Choroid plexus epithelial cell (primary cell): ENCODE measurements around the gene NPTXR.

Experiments used
- DNase-seq: peaks from one replicate; pipeline ENCODE4 v3.0.0-alpha.2; 2010; ENCODE audit warnings: low read depth
- H3K4me3 ChIP-seq: 2 replicates; pipeline ENCODE4 v1.5.1; 2011; ENCODE audit warnings: low read depth, mild to moderate bottlenecking, control low read depth, low read length, moderate library complexity
- TF ChIP-seq, protein P1 (sequence below): conservative IDR thresholded peaks from 2 replicates; pipeline ENCODE4 v1.5.1; 2011; ENCODE audit warnings: low read depth, mild to moderate bottlenecking, control low read depth, inconsistent platforms, low read length, moderate library complexity

Gene NPTXR

DNA sequence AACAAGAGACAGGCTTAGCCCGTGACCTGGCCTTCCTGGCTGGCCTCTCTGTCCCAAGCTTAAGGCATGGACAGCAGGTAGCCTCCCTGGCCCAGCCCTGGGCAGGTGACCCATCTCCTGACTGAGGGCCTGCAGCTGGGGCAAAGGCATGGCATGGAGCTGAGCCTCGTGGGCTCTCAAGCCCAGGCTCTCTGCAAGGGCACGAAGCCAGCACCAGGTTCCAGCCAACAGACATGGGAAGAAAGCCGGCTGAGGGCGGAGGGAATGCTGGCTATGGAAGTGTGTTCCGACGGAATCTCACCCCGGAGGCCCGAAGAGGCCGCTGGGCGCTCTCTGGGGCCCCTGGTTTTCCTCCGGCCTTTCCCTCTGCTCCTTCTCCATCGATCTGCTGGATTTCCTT lies 62.8 kb downstream of the NPTXR start:
- TF ChIP-seq, protein P1, sequence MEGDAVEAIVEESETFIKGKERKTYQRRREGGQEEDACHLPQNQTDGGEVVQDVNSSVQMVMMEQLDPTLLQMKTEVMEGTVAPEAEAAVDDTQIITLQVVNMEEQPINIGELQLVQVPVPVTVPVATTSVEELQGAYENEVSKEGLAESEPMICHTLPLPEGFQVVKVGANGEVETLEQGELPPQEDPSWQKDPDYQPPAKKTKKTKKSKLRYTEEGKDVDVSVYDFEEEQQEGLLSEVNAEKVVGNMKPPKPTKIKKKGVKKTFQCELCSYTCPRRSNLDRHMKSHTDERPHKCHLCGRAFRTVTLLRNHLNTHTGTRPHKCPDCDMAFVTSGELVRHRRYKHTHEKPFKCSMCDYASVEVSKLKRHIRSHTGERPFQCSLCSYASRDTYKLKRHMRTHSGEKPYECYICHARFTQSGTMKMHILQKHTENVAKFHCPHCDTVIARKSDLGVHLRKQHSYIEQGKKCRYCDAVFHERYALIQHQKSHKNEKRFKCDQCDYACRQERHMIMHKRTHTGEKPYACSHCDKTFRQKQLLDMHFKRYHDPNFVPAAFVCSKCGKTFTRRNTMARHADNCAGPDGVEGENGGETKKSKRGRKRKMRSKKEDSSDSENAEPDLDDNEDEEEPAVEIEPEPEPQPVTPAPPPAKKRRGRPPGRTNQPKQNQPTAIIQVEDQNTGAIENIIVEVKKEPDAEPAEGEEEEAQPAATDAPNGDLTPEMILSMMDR = no peak

DNA sequence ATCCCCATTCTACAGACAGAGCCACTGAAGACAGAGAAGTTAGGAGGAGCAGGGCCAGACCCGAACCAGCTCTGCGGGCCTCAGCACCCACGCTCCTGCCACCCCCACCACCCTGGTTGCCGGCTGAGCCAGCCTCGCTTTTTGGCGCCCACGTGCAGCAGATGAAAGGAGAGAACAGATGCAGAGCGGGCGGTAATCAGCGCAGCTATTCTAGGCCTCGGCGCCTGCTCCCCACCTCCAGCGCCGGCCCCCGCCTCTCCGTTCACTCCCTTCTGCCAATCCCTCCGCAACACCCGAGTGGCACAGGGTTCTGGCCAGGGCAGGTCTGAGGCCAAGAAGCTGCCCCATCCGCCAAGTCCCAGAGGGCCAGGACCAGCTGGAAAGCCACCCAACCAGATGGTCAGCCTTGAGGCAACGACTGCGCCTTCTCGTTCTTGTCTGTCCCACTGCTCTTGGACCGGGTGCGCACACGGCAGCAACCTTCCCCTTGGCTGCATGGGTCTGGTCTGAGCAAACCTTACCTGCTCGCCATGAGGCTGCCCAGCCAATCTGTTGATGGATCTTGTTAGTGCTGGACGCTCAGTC lies 66.6 kb downstream of the NPTXR start:
- no peak for DNase-seq
- TF ChIP-seq, protein P1 = no peak
- H3K4me3 ChIP-seq = no peak overlapping the region

More for the DNA sequence above, 62.8 kb downstream of the NPTXR start:
- H3K4me3 ChIP-seq = no peak overlapping the region
- no peak for DNase-seq

DNA sequence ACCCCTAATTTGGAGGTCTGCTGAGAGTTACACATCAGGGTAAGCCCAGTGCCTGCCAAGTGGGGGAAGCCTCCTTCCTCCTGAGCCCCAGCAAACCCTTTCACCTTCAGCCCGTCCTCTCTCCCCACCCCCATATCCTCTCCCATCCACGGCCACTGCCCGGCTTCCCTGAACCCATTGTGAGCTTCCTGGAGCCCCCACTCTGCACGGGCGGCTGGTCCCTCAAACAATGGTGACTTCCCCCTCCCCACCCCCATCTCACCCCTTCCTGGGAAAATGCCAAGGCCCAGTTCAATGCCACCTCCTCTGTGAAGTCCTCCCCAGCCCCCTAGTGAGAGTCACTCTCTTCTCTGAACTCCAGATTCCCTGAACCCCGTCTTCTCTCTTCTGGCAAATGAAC lies 67.7 kb downstream of the NPTXR start:
- DNase-seq = no peak
- TF ChIP-seq, protein P1 = no peak
- H3K4me3 ChIP-seq = no peak overlapping the region

DNA sequence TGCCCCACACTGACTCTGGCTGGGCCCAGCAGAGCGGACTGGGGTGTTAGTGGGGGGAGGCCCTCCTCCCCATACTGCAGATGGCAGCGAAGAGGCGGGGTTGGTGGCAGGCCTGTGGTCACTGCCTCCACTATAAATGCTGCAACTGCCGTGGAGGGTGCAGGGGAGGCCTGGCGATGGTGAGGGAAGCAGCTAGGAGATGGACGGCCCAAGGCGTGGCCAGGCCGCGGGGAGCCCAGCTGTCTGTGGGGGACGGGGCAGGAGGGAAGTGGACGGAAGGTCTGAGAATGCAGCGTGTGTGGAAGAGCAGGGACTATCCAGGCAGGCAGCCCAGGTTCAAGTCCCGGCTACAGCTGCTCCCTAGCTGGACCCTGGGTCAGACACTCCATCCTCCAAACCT lies 68.2 kb downstream of the NPTXR start:
- no peak for DNase-seq
- no peak overlapping the region for H3K4me3 ChIP-seq
- TF ChIP-seq, protein P1 = no peak

DNA sequence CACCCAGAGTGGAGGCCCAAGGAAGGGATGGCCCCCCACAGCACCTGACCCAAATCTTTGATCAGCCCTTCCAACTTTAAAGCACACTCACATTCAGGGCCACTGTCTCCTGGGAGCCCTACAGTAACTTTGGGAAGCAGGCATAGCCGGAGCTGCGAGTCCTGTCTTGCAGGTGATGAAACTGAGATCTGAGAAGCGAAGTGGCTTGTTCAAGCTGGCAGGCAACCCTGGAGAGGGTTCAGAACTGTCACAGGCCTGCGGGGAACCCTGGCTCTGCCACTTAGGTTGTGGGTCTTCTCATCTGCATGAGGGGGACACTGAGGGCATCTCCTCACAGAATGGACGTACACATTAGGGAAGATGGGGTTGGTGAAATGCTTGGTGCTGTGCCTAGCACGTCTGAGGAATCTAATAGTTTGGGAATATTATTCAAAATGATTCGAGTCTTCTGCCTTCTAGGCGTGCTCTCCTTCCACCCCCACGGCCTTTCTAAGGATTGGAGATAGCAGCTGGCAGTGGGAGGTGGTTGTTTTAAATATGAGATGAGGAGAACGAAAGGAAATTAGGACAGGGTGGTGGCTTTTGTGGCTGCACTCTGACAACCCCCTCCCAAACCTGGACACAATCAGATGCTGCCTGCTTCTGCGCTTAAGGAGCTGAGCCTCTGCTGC lies 69.2 kb downstream of the NPTXR start:
- DNase-seq = no peak
- TF ChIP-seq, protein P1 = no peak

DNA sequence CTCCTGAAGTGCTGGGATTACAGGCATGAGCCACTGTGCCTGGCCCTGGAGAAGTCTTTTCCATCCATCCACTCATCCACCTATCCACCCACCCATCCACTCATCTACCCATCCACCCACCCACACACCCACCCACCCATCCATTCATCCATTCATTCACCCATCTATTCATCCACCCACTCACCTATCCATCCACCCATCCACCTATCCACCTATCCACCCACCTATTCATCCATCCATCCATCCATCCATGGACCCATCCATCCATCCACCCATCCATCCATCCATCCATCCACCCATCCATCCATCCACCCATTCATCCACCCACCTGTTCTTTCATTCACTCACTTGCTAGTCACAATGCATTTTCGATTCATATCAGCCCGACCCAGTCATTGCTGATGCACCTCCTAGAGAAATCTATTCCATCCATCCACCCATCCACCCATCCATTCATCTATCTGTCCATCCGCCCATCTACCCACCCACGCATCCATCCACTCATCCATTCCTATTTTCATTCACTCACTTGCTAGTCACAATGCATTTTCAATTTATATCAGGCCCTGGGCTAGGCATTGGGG lies 70.4 kb downstream of the NPTXR start:
- H3K4me3 ChIP-seq = no peak overlapping the region
- TF ChIP-seq, protein P1 = no peak
- DNase-seq = no peak

More for the DNA sequence above, 69.2 kb downstream of the NPTXR start:
- no peak overlapping the region for H3K4me3 ChIP-seq

DNA sequence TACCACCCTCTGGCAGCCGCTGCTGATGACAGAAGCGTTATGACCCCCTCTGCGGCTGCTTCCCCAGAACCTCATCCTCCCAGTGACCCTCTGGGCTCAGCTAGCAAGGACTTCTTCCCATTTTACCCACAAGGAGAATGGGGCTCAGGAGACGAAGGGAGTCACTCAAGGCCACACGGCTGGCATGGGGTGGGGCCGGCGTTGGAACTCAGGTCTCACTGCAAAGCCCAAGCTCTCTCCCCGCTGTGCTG lies 71.3 kb downstream of the NPTXR start:
- TF ChIP-seq, protein P1 = no peak
- no peak overlapping the region for H3K4me3 ChIP-seq
- DNase-seq = no peak
